ENCODE measurements around the gene DISC1.

DNA sequence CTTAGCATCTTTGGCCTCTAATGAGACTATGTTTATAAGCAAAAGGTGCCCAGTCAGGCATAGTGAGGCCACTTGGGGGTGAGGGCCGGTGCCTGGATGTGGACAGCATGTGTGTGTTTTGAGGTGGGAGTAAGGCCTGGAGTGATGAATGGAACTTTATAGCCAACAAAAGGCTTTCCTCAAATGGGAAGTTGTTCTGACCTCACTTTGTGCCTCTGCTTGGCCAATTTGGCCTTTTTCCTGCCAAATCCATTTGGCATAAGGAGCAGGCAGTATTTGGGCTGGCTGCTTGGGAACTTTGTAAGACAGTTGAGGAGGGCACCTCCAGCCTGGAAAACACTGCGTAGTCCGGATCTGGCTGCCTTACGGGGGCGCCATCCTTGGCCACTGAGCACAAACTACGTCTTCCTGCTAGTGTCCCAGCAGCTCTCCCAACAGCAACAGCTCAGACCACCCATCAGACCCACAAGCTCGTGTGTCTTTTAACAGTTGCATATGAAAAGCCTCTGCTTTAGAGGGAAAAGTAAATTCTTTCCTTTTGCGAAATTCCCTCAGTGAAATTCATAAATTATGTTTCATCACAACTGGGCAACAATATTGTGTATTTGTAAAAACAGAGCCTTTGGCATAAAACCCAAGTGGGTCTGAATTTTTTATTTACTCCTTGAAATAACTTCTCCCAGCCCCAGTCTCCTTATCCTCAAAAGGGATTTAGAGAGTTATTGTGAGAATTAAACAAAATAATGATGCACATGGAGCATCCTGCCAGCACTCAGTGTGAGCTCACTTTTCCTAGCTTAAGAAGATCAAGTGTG is 322.9 kb downstream of the DISC1 start:
- TF ChIP-seq, protein P1, sequence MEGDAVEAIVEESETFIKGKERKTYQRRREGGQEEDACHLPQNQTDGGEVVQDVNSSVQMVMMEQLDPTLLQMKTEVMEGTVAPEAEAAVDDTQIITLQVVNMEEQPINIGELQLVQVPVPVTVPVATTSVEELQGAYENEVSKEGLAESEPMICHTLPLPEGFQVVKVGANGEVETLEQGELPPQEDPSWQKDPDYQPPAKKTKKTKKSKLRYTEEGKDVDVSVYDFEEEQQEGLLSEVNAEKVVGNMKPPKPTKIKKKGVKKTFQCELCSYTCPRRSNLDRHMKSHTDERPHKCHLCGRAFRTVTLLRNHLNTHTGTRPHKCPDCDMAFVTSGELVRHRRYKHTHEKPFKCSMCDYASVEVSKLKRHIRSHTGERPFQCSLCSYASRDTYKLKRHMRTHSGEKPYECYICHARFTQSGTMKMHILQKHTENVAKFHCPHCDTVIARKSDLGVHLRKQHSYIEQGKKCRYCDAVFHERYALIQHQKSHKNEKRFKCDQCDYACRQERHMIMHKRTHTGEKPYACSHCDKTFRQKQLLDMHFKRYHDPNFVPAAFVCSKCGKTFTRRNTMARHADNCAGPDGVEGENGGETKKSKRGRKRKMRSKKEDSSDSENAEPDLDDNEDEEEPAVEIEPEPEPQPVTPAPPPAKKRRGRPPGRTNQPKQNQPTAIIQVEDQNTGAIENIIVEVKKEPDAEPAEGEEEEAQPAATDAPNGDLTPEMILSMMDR (conservative IDR thresholded peaks at IDR 0.05; ENCODE audit: low read depth in 2 of 2): peak; percentile 48 to 75
- TF ChIP-seq POLR2AphosphoS5 (IDR thresholded peaks at IDR 0.05; ENCODE audit: low read depth): no peak
